IMR-90 (cell line): ENCODE measurements around the gene MUC5B. TPM values are rescaled to one million over a fixed set of nuclear protein-coding genes. Genes with fewer than 3 reads are reported as not detected.

Source experiments
- ATAC-seq: fragments of 200-7000 bp; cut with Tn5 transposase; 2 replicates; pipeline ENCODE4 v1.9.1; 2020; ENCODE audit warnings: low read depth, mild to moderate bottlenecking, moderate library complexity
- BruUV-seq: library from RNA; stranded (reverse); fragments of 400-500 nt; replicated peaks from 2 replicates; lab custom pipeline; 2021; lab: Mats Ljungman, UMichigan
- CTCF ChIA-PET: fragments of 300-600 bp; formaldehyde crosslinking; extraction: SDS; loops from one replicate; lab custom pipeline; 2021; ENCODE audit warnings: antibody characterized with exemption; lab: Yijun Ruan, JAX
- POLR2A ChIA-PET: fragments of 300-600 bp; sonication (Branson Sonifier 250); formaldehyde crosslinking; loops from one replicate; lab custom pipeline; 2022; ENCODE audit warnings: antibody characterized with exemption; ENCODE audit not compliant: unreplicated experiment; lab: Charles Lee
- DNase-seq: peaks from one replicate; pipeline ENCODE4 v3.0.0; 2013
- H2AFZ ChIP-seq: replicated peaks from 2 replicates; pipeline ENCODE3; 2013; ENCODE audit warnings: low read length, mild to moderate bottlenecking; ENCODE audit not compliant: poor library complexity
- H2AK5ac ChIP-seq: 2 replicates; pipeline ENCODE4 v1.6.1; 2013; ENCODE audit warnings: low read depth, low read length, inconsistent platforms
- H2AK9ac ChIP-seq: replicated peaks from 2 replicates; pipeline ENCODE3; 2013; ENCODE audit warnings: mild to moderate bottlenecking, low read depth, low read length, moderate library complexity; ENCODE audit not compliant: poor library complexity
- H2BK120ac ChIP-seq: 2 replicates; pipeline ENCODE4 v1.6.1; 2013; ENCODE audit warnings: low read depth, low read length, inconsistent platforms
- H2BK15ac ChIP-seq: 3 replicates; pipeline ENCODE4 v1.6.1; 2013; ENCODE audit warnings: low read depth, low read length, inconsistent platforms
- H2BK20ac ChIP-seq: 2 replicates; pipeline ENCODE4 v1.6.1; 2013; ENCODE audit warnings: low read depth, mild to moderate bottlenecking, inconsistent platforms, low read length, moderate library complexity
- H2BK5ac ChIP-seq: 2 replicates; pipeline ENCODE4 v1.6.1; 2013; ENCODE audit warnings: mild to moderate bottlenecking, low read depth, low read length, inconsistent platforms; ENCODE audit not compliant: poor library complexity, severe bottlenecking
- H3K14ac ChIP-seq: replicated peaks from 2 replicates; pipeline ENCODE4 v1.6.1; 2013; ENCODE audit warnings: low read depth, low read length, inconsistent platforms
- H3K18ac ChIP-seq: 2 replicates; pipeline ENCODE4 v1.6.1; 2013; ENCODE audit warnings: low read depth, low read length, control low read depth
- H3K23ac ChIP-seq: 2 replicates; pipeline ENCODE4 v1.6.1; 2013; ENCODE audit warnings: low read depth, low read length, inconsistent platforms
- H3K27ac ChIP-seq: 2 replicates; pipeline ENCODE4 v1.5.1; 2013; ENCODE audit warnings: mild to moderate bottlenecking, control low read depth, low read length; ENCODE audit not compliant: insufficient read depth
- H3K27me3 ChIP-seq: 2 replicates; pipeline ENCODE4 v1.6.1; 2013; ENCODE audit warnings: low read length; ENCODE audit not compliant: control insufficient read depth, insufficient read depth
- H3K36me3 ChIP-seq: 2 replicates; pipeline ENCODE4 v1.6.1; 2013; ENCODE audit warnings: low read length, mixed read lengths; ENCODE audit not compliant: control insufficient read depth, insufficient read depth
- H3K4ac ChIP-seq: 2 replicates; pipeline ENCODE4 v1.6.1; 2013; ENCODE audit warnings: low read depth, low read length, inconsistent platforms
- H3K4me1 ChIP-seq: 2 replicates; pipeline ENCODE4 v1.6.1; 2013; ENCODE audit warnings: low read length, mixed read lengths; ENCODE audit not compliant: control insufficient read depth, insufficient read depth
- H3K4me2 ChIP-seq: 2 replicates; pipeline ENCODE4 v1.6.1; 2013; ENCODE audit warnings: low read depth, mild to moderate bottlenecking, control low read depth, low read length, moderate library complexity
- H3K4me3 ChIP-seq: 2 replicates; pipeline ENCODE4 v1.5.1; 2013; ENCODE audit warnings: low read depth, mild to moderate bottlenecking, control low read depth, low read length, moderate library complexity; ENCODE audit not compliant: insufficient read depth
- H3K56ac ChIP-seq: 2 replicates; pipeline ENCODE4 v1.6.1; 2013; ENCODE audit warnings: low read length, inconsistent platforms; ENCODE audit not compliant: insufficient read depth; ENCODE audit errors: extremely low read depth
- H3K79me1 ChIP-seq, 2 experiments: 2 replicates each; pipeline ENCODE4 v1.6.1; 2013; ENCODE audit warnings: low read length in 2 of 2, inconsistent platforms in 1 of 2, low read depth in 1 of 2
- H3K9ac ChIP-seq: 2 replicates; pipeline ENCODE4 v1.6.1; 2013; ENCODE audit warnings: low read depth, low read length, control low read depth
- H3K9me1 ChIP-seq: 2 replicates; pipeline ENCODE4 v1.6.1; 2013; ENCODE audit warnings: low read length, inconsistent platforms; ENCODE audit not compliant: insufficient read depth
- H3K9me3 ChIP-seq: 2 replicates; pipeline ENCODE4 v1.6.1; 2013; ENCODE audit warnings: low read length; ENCODE audit not compliant: control insufficient read depth, insufficient read depth
- H4K20me1 ChIP-seq: 2 replicates; pipeline ENCODE4 v1.6.1; 2013; ENCODE audit warnings: low read length, inconsistent platforms; ENCODE audit not compliant: insufficient read depth
- H4K5ac ChIP-seq: 2 replicates; pipeline ENCODE4 v1.6.1; 2013; ENCODE audit warnings: mild to moderate bottlenecking, low read depth, low read length, control low read depth
- H4K8ac ChIP-seq, 2 experiments: 2 replicates each; pipeline ENCODE4 v1.6.1; 2013; ENCODE audit warnings: low read depth in 2 of 2, low read length in 2 of 2, control low read depth in 1 of 2, inconsistent platforms in 1 of 2
- H4K91ac ChIP-seq: 2 replicates; pipeline ENCODE4 v1.6.1; 2013; ENCODE audit warnings: low read depth, low read length, inconsistent platforms; ENCODE audit not compliant: insufficient read depth
- BHLHE40 ChIP-seq: fragments of 150-350 bp; IDR thresholded peaks from 2 replicates; pipeline ENCODE4 v1.6.1; 2016; ENCODE audit warnings: mild to moderate bottlenecking, low read depth, low read length
- CEBPB ChIP-seq: IDR thresholded peaks from 2 replicates; pipeline ENCODE4 v1.6.1; 2012; ENCODE audit warnings: low read depth, low read length, improper control_type of control experiment
- ELK1 ChIP-seq: fragments of 150-350 bp; IDR thresholded peaks from 2 replicates; pipeline ENCODE4 v1.6.1; 2016; ENCODE audit warnings: low read depth, mild to moderate bottlenecking, low read length, moderate library complexity, borderline replicate concordance
- MAFK ChIP-seq: IDR thresholded peaks from 2 replicates; pipeline ENCODE4 v1.6.1; 2012; ENCODE audit warnings: low read depth, low read length, improper control_type of control experiment
- MXI1 ChIP-seq: IDR thresholded peaks from 2 replicates; pipeline ENCODE4 v1.6.1; 2012; ENCODE audit warnings: low read depth, mild to moderate bottlenecking, low read length, moderate library complexity, borderline replicate concordance
- NFE2L2 ChIP-seq: fragments of 150-350 bp; IDR thresholded peaks from 2 replicates; pipeline ENCODE4 v1.6.1; 2016; ENCODE audit warnings: low read depth, mild to moderate bottlenecking, low read length
- POLR2A ChIP-seq: IDR thresholded peaks from 2 replicates; pipeline ENCODE4 v1.6.1; 2012; ENCODE audit warnings: mild to moderate bottlenecking, low read depth, low read length
- RCOR1 ChIP-seq: IDR thresholded peaks from 2 replicates; pipeline ENCODE4 v1.6.1; 2012; ENCODE audit warnings: mild to moderate bottlenecking, low read length, improper control_type of control experiment; ENCODE audit not compliant: insufficient replicate concordance
- USF2 ChIP-seq: fragments of 150-350 bp; IDR thresholded peaks from 2 replicates; pipeline ENCODE4 v1.6.1; 2017; ENCODE audit warnings: mild to moderate bottlenecking, antibody characterized with exemption, low read length, low read depth
- WGBS, 2 experiments: methylation state at CpG; one replicate each; pipeline versions ENCODE4 v1.1.5 to v1.1.7; 2013; ENCODE audit warnings: missing lambda C conversion rate in 2 of 2; ENCODE audit not compliant: insufficient read length in 1 of 2; ENCODE audit errors: extremely low coverage in 2 of 2; 5-methylcytosine and 5-hydroxymethylcytosine counted together
- dilution Hi-C: fragments of 300-500 bp; cut with HindIII; formaldehyde crosslinking; loops from one replicate; pipeline ENCODE4 v1.14.3; 2018; ENCODE audit warnings: low sequenced_read_pairs; ENCODE audit not compliant: unreplicated experiment
- in situ Hi-C: fragments of 300-500 bp; cut with MboI; formaldehyde crosslinking; loops from 3 replicates; pipeline ENCODE4 v1.14.3; 2019; ENCODE audit warnings: low sequenced_read_pairs, inconsistent platforms, mixed read lengths
- intact Hi-C: fragments of 100-400 bp; cut with micrococcal nuclease; formaldehyde crosslinking; loops from 2 replicates; pipeline ENCODE4 v1.10.0; 2022
- polyA plus RNA-seq, 3 experiments: library from polyadenylated mRNA; depleted of rRNA; stranded (reverse); fragments of >200 nt; gene quantifications; 2 replicates each; pipeline ENCODE4 v1.2.3, GENCODE V29; 2012; ENCODE audit warnings: low replicate concordance in 1 of 3
- total RNA-seq: library from RNA; depleted of rRNA; stranded (reverse); fragments of >200 nt; gene quantifications from 2 replicates; pipeline ENCODE4 v1.2.3, GENCODE V29; 2012
- TF ChIP-seq, protein P1 (sequence below): conservative IDR thresholded peaks from 2 replicates; pipeline ENCODE4 v1.5.1; 2012; ENCODE audit warnings: mild to moderate bottlenecking, low read depth, low read length, improper control_type of control experiment

The MUC5B gene
- total and polyA plus RNA-seq, 2 of the 4 experiments (the other 2 are of a cell fraction): not detected

GRCh38 chr11:1223346-1224110 is 662 bp downstream of the MUC5B start:
- Histone ChIP-seq H3K27ac (no peak overlapping the region), H3K4me3 (no peak overlapping the region), H3K4me2 (no peak overlapping the region), H3K9me3 (no peaks in the 10 kb centered on the region), H3K4me1 (no peaks in the 10 kb centered on the region), H4K91ac (no peak overlapping the region), H3K14ac (no peak overlapping the region), H3K4ac (no peak overlapping the region), H4K20me1 (no peaks in the 10 kb centered on the region), H3K36me3 (no peaks in the 10 kb centered on the region), H3K9me1 (no peaks in the 10 kb centered on the region), H2AFZ (no peak overlapping the region), H2BK120ac (no peak overlapping the region), H3K9ac (no peak overlapping the region), H4K5ac (no peak overlapping the region), H2AK5ac (no peak overlapping the region), H2AK9ac (no peak overlapping the region), H2BK20ac (no peak overlapping the region), H3K27me3 (peaks cover 14% of the 10 kb centered on the region; the same call in 1 of the 2 replicates), H3K56ac (no peak overlapping the region), H3K23ac (no peak overlapping the region), H4K8ac (no peak overlapping the region), H3K79me1 (no peaks in the 10 kb centered on the region), H2BK5ac (no peak overlapping the region), H2BK15ac (no peak overlapping the region), H3K18ac (no peak overlapping the region)
- no peak for ATAC-seq
- in situ Hi-C loops: loop anchor here (25.0 kb wide), 1 partner anchor 289 kb away; no protein-coding TSS in a partner anchor
- intact Hi-C loops: no loop called here
- WGBS, 2 experiments: 73% methylated on average over 9 of the region's 22 CpGs; no CpG with 5 or more reads in 1 of the 2 experiments
- ChIA-PET CTCF (no interaction called here), POLR2A (no interaction called here)
- TF ChIP-seq ELK1 (no peak), NFE2L2 (no peak), POLR2A (no peak), BHLHE40 (no peak), MAFK (no peak), CEBPB (no peak), MXI1 (no peak), USF2 (no peak), RCOR1 (no peak)
- TF ChIP-seq, protein P1, sequence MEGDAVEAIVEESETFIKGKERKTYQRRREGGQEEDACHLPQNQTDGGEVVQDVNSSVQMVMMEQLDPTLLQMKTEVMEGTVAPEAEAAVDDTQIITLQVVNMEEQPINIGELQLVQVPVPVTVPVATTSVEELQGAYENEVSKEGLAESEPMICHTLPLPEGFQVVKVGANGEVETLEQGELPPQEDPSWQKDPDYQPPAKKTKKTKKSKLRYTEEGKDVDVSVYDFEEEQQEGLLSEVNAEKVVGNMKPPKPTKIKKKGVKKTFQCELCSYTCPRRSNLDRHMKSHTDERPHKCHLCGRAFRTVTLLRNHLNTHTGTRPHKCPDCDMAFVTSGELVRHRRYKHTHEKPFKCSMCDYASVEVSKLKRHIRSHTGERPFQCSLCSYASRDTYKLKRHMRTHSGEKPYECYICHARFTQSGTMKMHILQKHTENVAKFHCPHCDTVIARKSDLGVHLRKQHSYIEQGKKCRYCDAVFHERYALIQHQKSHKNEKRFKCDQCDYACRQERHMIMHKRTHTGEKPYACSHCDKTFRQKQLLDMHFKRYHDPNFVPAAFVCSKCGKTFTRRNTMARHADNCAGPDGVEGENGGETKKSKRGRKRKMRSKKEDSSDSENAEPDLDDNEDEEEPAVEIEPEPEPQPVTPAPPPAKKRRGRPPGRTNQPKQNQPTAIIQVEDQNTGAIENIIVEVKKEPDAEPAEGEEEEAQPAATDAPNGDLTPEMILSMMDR: no peak
- dilution Hi-C loops: no loop called here
- no TSS peak for BruUV-seq
- DNase-seq: no peak
